NOMO-1 treated with dmso at 0.1 percent for 144 hours (cell line): ENCODE data around the gene NUP160.
"Not testable (repeated sequence)": the region's sequence is repeated elsewhere in the genome, so short reads cannot be mapped to it uniquely, and the experiment has no call there.

Source experiments
- DNase-seq: peaks from one replicate; lab custom pipeline; 2025; ENCODE audit not compliant: unreplicated experiment; lab: John Stamatoyannopoulos, UW

NUP160 gene, protein sequence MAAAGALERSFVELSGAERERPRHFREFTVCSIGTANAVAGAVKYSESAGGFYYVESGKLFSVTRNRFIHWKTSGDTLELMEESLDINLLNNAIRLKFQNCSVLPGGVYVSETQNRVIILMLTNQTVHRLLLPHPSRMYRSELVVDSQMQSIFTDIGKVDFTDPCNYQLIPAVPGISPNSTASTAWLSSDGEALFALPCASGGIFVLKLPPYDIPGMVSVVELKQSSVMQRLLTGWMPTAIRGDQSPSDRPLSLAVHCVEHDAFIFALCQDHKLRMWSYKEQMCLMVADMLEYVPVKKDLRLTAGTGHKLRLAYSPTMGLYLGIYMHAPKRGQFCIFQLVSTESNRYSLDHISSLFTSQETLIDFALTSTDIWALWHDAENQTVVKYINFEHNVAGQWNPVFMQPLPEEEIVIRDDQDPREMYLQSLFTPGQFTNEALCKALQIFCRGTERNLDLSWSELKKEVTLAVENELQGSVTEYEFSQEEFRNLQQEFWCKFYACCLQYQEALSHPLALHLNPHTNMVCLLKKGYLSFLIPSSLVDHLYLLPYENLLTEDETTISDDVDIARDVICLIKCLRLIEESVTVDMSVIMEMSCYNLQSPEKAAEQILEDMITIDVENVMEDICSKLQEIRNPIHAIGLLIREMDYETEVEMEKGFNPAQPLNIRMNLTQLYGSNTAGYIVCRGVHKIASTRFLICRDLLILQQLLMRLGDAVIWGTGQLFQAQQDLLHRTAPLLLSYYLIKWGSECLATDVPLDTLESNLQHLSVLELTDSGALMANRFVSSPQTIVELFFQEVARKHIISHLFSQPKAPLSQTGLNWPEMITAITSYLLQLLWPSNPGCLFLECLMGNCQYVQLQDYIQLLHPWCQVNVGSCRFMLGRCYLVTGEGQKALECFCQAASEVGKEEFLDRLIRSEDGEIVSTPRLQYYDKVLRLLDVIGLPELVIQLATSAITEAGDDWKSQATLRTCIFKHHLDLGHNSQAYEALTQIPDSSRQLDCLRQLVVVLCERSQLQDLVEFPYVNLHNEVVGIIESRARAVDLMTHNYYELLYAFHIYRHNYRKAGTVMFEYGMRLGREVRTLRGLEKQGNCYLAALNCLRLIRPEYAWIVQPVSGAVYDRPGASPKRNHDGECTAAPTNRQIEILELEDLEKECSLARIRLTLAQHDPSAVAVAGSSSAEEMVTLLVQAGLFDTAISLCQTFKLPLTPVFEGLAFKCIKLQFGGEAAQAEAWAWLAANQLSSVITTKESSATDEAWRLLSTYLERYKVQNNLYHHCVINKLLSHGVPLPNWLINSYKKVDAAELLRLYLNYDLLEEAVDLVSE (N-terminal part only)

DNA sequence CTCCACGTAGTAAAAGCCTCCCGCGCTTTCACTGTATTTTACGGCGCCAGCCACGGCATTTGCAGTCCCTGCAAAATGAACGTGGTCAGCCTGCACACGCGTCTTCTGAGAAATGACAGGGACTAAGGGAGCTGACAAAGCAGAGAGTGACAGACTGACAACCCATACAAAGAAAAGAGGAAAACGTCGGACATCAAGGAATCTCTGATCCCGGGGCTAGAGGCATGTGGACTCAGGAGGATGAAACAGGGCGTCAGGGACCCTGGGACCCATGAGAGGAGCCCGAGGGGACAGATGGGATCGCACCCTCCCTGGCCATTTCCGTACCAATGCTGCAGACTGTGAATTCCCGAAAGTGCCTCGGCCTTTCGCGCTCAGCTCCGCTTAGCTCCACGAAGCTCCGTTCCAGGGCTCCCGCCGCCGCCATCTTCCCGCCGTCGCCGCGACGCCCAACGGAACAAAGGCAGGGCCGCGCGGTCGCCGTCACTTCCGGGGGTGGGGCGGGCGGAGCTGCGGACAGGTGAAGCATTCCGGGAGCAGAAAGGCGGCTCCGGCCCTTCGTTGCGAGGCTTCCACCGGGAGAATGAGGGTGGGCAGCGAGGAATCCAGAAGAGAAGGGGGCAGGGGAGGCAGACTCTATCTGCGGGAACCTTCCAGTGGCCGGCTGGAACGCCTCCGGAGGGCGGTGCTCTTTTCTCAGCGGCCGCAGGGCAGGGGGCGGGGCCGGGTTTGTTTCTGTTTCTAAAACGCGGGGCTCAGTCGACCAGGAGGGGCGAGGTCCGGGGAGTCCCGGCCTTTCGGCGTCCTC, at the start of gene NUP160:
Gene NUP160, minus strand, starts transcription at position 459 of the 808 bp plus-strand sequence. Its CDS starts 32 bp downstream, at position 427.
- DNase-seq: peak; percentile 58

GRCh38 chr11:47896199-47896598, 48.0 kb upstream of the NUP160 start:
- no peak for DNase-seq

DNA sequence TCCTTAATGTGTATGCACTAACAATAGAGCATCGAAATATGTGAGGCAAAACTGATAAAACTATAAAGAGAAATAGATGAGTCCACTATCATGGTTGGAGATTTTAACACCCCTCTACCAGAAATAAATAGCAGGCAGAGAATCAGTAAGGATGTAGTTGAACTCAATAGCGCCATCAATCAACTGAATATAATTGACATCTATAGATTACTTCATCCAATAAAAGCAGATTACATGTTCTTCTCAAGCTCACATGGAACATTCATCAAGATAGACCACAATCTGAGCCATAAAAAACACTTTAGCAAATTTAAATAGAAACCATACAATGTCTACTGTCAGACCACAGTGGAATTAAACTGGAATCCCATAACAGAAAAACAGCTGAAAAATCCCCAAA, 46.9 kb upstream of the NUP160 start:
- DNase-seq: no peak

DNA sequence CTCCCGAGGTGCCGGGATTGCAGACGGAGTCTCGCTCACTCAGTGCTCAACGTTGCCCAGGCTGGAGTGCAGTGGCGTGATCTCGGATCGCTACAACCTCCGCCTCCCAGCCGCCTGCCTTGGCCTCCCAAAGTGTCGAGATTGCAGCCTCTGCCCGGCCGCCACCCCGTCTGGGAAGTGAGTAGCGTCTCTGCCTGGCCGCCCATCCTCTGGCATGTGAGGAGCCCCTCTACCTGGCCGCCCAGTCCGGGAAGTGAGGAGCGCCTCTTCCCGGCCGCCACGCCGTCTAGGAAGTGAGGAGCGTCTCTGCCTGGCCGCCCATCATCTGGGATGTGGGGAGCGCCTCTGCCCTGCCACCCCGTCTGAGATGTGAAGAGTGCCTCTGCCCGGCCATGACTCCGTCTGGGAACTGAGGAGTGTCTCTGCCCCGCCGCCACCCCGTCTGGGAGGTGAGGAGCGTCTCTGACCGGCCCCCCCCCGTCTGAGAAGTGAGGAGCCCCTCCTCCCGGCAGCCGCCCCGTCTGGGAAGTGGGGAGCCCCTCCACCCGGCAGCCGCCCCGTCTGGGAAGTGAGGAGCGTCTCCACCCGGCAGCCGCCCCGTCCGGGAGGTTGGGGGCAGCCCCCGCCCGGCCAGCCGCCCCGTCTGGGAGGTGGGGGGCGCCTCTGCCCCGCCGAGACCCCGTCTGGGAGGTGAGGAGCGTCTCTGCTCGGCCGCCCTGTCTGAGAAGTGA, 44.6 kb upstream of the NUP160 start:
- not testable (repeated sequence) for DNase-seq

DNA sequence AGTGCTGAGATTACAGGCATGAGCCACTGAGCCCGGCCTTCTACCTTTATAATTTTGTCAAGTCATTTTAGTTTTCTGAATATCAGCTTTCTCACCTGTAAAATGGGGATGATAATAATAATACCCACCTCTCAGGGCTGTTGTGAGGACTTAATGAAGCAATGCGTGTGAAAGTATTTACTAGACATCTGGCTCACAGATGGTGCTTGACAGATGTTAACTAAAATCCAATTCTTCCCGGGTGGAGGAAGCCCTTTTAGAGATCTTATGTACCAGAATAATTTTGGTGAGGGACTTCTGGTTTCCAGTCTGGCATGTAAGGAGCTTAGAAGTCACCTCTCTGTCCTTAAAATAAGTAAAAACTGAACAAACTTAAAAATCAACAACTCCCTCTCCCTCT, 43.7 kb upstream of the NUP160 start:
- no peak for DNase-seq

DNA sequence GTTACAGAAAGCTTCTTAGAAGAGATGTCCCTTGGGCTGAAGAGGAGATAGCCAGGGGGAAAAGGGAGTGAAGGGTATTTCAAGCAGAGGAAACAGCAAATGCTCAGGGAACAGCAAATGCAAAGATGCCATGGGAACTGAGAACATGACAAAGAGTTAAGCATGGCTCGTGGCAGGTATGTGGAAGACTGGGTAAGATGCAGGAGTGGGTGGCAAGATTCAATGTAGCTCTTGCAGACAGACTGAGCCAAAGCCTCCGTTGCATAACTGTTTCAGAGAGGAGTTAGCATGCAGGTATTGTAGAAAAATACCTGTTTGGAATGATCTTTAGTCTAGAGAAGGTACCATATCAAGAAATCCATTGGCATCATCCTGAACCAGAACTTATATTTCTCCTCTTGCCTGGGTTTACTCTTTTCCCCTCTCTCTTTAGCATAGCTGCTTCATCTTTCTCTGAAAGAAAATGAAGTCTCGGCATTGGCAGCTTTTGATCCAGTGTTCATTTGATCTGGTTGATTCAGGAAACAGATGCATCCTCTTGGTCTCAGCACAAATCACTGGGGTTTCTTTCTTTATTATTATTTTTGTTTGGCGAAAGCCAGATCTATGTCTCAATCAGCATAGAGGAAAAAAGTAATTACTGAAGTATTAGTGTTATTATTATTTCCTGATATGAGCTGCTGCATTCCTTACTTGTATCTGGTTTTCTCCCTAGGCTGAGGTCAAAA, 41.7 kb upstream of the NUP160 start:
- no peak for DNase-seq

GRCh38 chr11:47887910-47888569, 39.9 kb upstream of the NUP160 start:
- no peak for DNase-seq

GRCh38 chr11:47886096-47886495, 37.9 kb upstream of the NUP160 start:
- no peak for DNase-seq

DNA sequence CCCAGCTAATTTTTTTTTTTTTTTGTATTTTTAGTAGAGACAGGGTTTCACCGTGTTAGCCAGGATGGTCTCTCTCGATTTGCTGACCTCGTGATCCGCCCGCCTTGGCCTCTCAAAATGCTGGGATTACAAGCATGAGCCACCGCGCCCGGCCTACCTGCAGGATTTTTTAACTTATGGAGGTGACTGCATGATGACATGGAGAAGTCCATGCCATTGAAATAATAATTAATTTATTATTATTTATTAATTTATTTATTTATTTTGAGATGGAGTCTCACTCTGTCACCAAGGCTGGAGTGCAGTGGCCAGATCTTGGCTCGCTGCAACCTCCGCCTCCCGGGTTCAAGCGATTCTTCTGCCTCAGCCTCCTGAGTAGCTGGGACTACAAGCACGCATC, 34.3 kb upstream of the NUP160 start:
- DNase-seq: not testable (repeated sequence)

DNA sequence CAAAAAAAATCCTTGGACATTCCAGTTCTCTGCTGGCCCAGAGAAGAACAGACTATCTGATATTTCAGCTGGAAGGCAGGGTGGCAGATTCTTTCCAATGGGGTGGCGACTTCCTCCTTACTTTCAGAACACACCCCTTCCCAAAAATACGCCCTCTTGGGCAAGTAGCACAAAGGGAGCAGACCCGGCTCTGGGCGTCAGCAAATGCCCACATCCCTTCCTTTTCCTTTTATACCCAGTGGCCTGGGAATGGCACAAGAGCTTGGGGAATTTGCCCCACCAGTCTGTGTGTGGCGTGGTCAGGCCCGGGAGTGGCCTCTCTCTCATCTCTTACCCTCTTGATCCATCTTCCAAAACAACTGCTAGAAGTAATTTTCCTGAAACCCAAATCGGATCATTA, 33.0 kb upstream of the NUP160 start:
- no peak for DNase-seq

DNA sequence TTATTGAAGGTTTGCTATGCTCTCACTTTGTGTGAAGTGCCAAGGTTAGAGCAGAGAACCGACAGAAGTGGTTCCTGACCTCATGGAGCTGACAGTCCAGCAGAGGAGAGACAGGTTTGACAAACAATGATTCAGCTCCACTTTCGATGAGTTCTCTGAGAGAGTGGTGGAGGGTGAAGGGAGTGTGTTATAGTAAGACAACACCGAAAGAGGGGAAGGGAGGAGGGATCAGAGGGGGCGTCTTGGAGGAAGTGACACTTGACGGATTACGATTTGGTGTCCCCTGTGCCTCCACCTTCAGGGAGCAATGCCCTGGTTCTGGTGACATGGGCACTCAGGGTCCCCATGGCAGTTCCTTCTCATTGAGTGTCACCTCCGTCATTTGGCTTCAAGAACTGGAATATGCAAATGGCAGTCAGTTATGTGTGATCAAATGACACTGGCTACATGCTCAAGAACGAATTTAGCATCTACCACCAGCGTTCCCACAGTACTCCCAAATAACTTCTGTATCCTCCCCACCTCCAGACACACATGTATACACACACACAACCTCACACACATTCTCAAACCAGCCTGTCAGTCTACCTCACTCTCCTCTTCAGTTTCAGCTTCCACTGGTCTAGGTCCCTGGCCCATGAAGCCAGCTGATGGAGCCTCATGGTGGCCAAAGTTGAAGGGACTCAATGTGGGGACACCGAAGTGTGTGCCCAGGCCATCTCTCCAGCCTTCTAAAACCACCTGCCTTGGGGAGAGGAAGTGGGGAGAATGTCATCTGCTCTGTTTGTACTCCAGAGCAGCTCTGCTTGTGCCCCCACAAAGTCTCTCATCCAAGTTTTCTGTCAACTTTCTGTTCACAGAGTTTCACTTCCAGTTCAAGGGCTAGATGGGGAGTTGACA, 31.4 kb upstream of the NUP160 start:
- DNase-seq: peak; percentile 25

DNA sequence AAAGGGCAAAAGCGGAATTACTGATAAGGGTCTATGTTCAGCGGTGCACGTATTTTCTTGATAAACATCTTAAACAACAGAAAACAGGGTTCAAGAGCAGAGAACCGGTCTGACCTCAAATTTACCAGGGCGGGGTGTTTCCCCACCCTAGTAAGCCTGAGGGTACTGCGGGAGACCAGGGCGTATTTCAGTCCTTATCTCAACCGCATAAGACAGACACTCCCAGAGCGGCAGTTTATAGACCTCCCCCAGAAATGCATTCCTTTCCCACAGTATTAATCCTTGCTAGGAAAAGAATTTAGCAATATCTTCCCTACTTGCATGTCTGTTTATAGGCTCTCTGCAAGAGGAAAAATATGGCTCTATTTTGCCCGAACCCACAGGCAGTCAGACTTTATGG, 27.7 kb upstream of the NUP160 start:
- DNase-seq: not testable (repeated sequence)

- no peak for DNase-seq
Observed at GRCh38 chr11:47870404-47870803, 22.3 kb upstream of the NUP160 start.

DNA sequence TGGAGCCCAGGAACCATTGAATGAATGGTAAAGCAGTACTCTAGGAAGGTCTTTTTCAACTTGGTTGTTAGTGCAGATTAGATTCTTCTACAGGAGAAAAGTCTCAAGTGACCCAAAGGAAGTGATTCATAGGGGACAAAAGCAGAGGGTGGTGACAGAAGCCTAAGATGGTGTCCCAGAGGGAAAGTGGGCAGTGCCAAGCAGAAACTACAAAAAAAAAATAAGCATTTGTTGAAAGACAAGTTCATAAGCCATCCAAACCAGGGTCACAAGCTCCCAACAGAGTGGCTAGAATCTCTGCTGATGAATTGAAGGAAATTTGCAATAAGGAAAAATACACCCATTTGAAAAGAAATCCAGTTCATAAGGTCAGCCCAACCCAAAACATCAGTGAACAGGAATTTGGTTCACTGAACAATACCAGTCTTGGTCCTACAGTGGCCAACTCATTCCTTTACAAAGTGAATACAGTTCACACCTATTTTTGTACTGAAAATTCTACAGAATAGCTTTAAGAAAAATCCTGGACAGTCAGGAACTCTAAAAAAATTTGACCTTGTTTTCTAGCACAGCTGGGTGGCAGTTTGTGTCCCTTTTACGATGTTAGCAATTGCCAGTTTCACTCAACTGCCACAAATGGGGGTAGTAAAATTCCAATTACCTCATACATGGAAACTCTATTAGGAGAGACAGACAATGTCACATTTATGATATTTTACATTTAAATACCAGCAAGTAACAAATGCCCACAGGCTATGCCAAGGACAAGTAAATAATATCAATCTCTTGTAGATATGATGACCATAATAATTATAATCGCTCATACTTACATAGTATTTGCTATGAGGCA, 21.6 kb upstream of the NUP160 start:
- no peak for DNase-seq

GRCh38 chr11:47867823-47868222, 19.7 kb upstream of the NUP160 start:
- DNase-seq: no peak

DNA sequence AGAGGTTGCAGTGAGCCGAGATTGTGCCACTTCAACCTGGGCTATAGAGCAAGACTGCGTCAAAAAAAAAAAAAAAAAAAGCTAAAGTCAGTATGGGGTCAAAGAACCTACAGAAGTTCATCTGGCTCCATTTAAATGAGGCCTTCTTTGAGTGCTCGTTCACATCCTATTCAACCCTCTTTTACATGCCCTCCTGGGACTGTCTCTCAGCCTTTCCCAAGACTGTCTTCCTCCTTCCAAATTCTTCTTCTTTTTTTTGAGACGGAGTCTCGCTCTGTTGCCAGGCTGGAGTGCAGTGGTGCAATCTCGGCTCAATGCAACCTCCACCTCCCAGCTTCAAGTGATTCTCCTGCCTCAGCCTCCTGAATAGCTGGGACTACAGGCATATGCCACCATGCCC, 18.7 kb upstream of the NUP160 start:
- DNase-seq: not testable (repeated sequence)
